NCI-H82 treated with DMSO at 0.1 percent for 48 hours (cell line): Measurements from ENCODE around the gene RPS27.
"Not testable (repeated sequence)": the region's sequence is repeated elsewhere in the genome, so short reads cannot be mapped to it uniquely, and the experiment has no call there.

ENCODE experiments used
- DNase-seq: peaks from one replicate; lab custom pipeline; 2025; ENCODE audit not compliant: unreplicated experiment; lab: John Stamatoyannopoulos, UW

RPS27 gene

GRCh38 chr1:153960206-153960605 lies 30.4 kb upstream of the RPS27 start:
- DNase-seq, result no peak

- DNase-seq, result no peak
Observed at GRCh38 chr1:153961421-153961820, 29.1 kb upstream of the RPS27 start.

- no peak for DNase-seq
Observed at GRCh38 chr1:153962088-153963029, 28.2 kb upstream of the RPS27 start.

GRCh38 chr1:153963030-153963849 lies 27.3 kb upstream of the RPS27 start, which contains the start of gene SLC39A1:
SLC39A1 (minus strand) TSS chr1:153963537; CDS start chr1:153962715, 822 bp downstream.
- peak; percentile 100 for DNase-seq

- peak; percentile 79 for DNase-seq
Observed at GRCh38 chr1:153963850-153964331, 26.7 kb upstream of the RPS27 start.

- peak; percentile 98 for DNase-seq
Observed at GRCh38 chr1:153967107-153967999, 23.2 kb upstream of the RPS27 start, which contains the start of gene CREB3L4. CREB3L4 (plus strand) TSS chr1:153967902; CDS start chr1:153968526, 624 bp downstream.

GRCh38 chr1:153968000-153968363 lies 22.6 kb upstream of the RPS27 start:
- no peak for DNase-seq

- DNase-seq, result no peak
Observed at GRCh38 chr1:153968408-153968807, 22.2 kb upstream of the RPS27 start.

GRCh38 chr1:153968972-153969371 lies 21.6 kb upstream of the RPS27 start:
- no peak for DNase-seq

GRCh38 chr1:153970346-153970745 lies 20.2 kb upstream of the RPS27 start:
- no peak for DNase-seq

GRCh38 chr1:153973071-153973470 lies 17.5 kb upstream of the RPS27 start:
- DNase-seq, result no peak

GRCh38 chr1:153973525-153973924 lies 17.0 kb upstream of the RPS27 start:
- DNase-seq, result no peak

GRCh38 chr1:153976819-153977249 lies 13.7 kb upstream of the RPS27 start:
- no peak for DNase-seq

- peak; percentile 78 for DNase-seq
Observed at GRCh38 chr1:153977250-153978240, 13.0 kb upstream of the RPS27 start, which contains the start of gene JTB. JTB (minus strand) TSS chr1:153977674; CDS start chr1:153977252, 422 bp downstream.

GRCh38 chr1:153978274-153978909 lies 12.2 kb upstream of the RPS27 start:
- DNase-seq, result no peak

GRCh38 chr1:153979091-153979490 lies 11.5 kb upstream of the RPS27 start:
- DNase-seq, result not testable (repeated sequence)

GRCh38 chr1:153981735-153982134 lies 8.8 kb upstream of the RPS27 start:
- DNase-seq, result not testable (repeated sequence)

GRCh38 chr1:153984123-153984894 lies 6.3 kb upstream of the RPS27 start:
- DNase-seq, result no peak
